Calu3 (cell line): ENCODE data around the gene COQ2. TPM values are rescaled to one million over a fixed set of nuclear protein-coding genes. Genes with fewer than 3 reads are reported as not detected.
"Not testable (repeated sequence)": the region's sequence is repeated elsewhere in the genome, so short reads cannot be mapped to it uniquely, and the experiment has no call there.

ENCODE experiments used
- BruUV-seq: library from RNA; stranded (reverse); fragments of 400-500 nt; replicated peaks from 2 replicates; lab custom pipeline; 2021; lab: Mats Ljungman, UMichigan
- CTCF ChIA-PET: fragments of 300-600 bp; sonication (Branson Sonifier 250); formaldehyde crosslinking; loops from one replicate; lab custom pipeline; 2022; ENCODE audit warnings: antibody characterized with exemption; lab: Charles Lee
- DNase-seq: peaks from one replicate; pipeline ENCODE4 v3.0.0; 2022
- H3K27ac Mint-ChIP-seq: one replicate; pipeline ENCODE4 v1.8.0; 2022; ENCODE audit warnings: mixed read lengths; ENCODE audit not compliant: unreplicated experiment
- H3K27me3 Mint-ChIP-seq: one replicate; pipeline ENCODE4 v1.8.0; 2022; ENCODE audit warnings: mixed read lengths; ENCODE audit not compliant: unreplicated experiment
- H3K36me3 Mint-ChIP-seq: one replicate; pipeline ENCODE4 v1.8.0; 2022; ENCODE audit warnings: mild to moderate bottlenecking, moderate library complexity, mixed read lengths; ENCODE audit not compliant: insufficient read depth, unreplicated experiment
- H3K4me1 Mint-ChIP-seq: one replicate; pipeline ENCODE4 v1.8.0; 2022; ENCODE audit warnings: mild to moderate bottlenecking, low read depth, mixed read lengths; ENCODE audit not compliant: unreplicated experiment
- H3K4me3 Mint-ChIP-seq: one replicate; pipeline ENCODE4 v1.8.0; 2022; ENCODE audit warnings: mild to moderate bottlenecking, low read depth, moderate library complexity, mixed read lengths; ENCODE audit not compliant: unreplicated experiment
- H3K9me3 Mint-ChIP-seq: one replicate; pipeline ENCODE4 v1.8.0; 2022; ENCODE audit warnings: low read depth, mixed read lengths; ENCODE audit not compliant: unreplicated experiment
- CTCF ChIP-seq: fragments of 200-600 bp; IDR thresholded peaks from one replicate; pipeline ENCODE4 v1.8.0; 2022; ENCODE audit warnings: antibody characterized with exemption; ENCODE audit not compliant: unreplicated experiment
- intact Hi-C: fragments of 100-400 bp; cut with micrococcal nuclease; formaldehyde crosslinking; loops from one replicate; pipeline ENCODE4 v1.10.0; 2022; ENCODE audit not compliant: unreplicated experiment
- total RNA-seq: library from RNA; stranded (reverse); gene quantifications from 2 replicates; pipeline ENCODE4 v1.2.3, GENCODE V29; 2022

Gene COQ2
- total RNA-seq, 1 experiment from 2014 or later = 16.3 TPM

GRCh38 chr4:83276299-83277040 lies 8.1 kb downstream of the COQ2 start:
- DNase-seq = no peak
- CTCF ChIA-PET = no interaction called here
- no TSS peak for BruUV-seq
- peaks cover 5% of the 10 kb centered on the region for H3K36me3 Mint-ChIP-seq
- TF ChIP-seq CTCF = no peak
- H3K27ac Mint-ChIP-seq = no peak overlapping the region
- intact Hi-C loops = no loop called here
- peaks cover 4% of the 10 kb centered on the region for H3K4me1 Mint-ChIP-seq
- no peak overlapping the region for H3K4me3 Mint-ChIP-seq
- H3K27me3 Mint-ChIP-seq = no peaks in the 10 kb centered on the region
- no peaks in the 10 kb centered on the region for H3K9me3 Mint-ChIP-seq

GRCh38 chr4:83273926-83274325 lies 10.7 kb downstream of the COQ2 start:
- BruUV-seq, intact Hi-C loops, H3K36me3 Mint-ChIP-seq, H3K27ac Mint-ChIP-seq, H3K4me3 Mint-ChIP-seq, H3K4me1 Mint-ChIP-seq, H3K27me3 Mint-ChIP-seq, DNase-seq, H3K9me3 Mint-ChIP-seq: not testable (repeated sequence)
- CTCF ChIA-PET = interaction anchor here (0.6 to 0.7 kb wide), 2 partner anchors 10 to 13 kb away, joined by 3 read pairs; no protein-coding TSS in a partner anchor

GRCh38 chr4:83272900-83273299 lies 11.7 kb downstream of the COQ2 start:
- intact Hi-C loops = no loop called here
- Mint-ChIP-seq H3K4me3 (no peak overlapping the region), H3K36me3 (peaks cover 5% of the 10 kb centered on the region), H3K27me3 (no peaks in the 10 kb centered on the region), H3K9me3 (no peaks in the 10 kb centered on the region), H3K4me1 (no peaks in the 10 kb centered on the region), H3K27ac (no peak overlapping the region)
- no peak for DNase-seq
- no peak for TF ChIP-seq CTCF
- BruUV-seq = no TSS peak
- CTCF ChIA-PET = no interaction called here

- no peaks in the 10 kb centered on the region for H3K9me3 Mint-ChIP-seq
These were observed 15.3 kb downstream of the COQ2 start for GRCh38 chr4:83269256-83269655.

More at GRCh38 chr4:83269256-83269655, 15.3 kb downstream of the COQ2 start:
- BruUV-seq = no TSS peak
- Mint-ChIP-seq H3K4me3 (no peak overlapping the region), H3K27me3 (no peaks in the 10 kb centered on the region), H3K36me3 (no peaks in the 10 kb centered on the region), H3K27ac (no peak overlapping the region), H3K4me1 (no peaks in the 10 kb centered on the region)
- TF ChIP-seq CTCF = no peak
- CTCF ChIA-PET = no interaction called here
- intact Hi-C loops = no loop called here
- DNase-seq = no peak
